SK-N-SH treated with all-trans-retinoic acid at 6 μM for 48 hours (cell line): Measurements from ENCODE around the gene UBP1.
"Not testable (repeated sequence)": the region's sequence is repeated elsewhere in the genome, so short reads cannot be mapped to it uniquely, and the experiment has no call there.

Experiments
- ATAC-seq: fragments of 200-7000 bp; cut with Tn5 transposase; 3 replicates; pipeline ENCODE4 v1.9.1; 2020; ENCODE audit warnings: mild to moderate bottlenecking, moderate library complexity
- ARNTL ChIP-seq: fragments of 450-650 bp; formaldehyde crosslinking; IDR thresholded peaks from 2 replicates; pipeline ENCODE4 v1.5.0; 2020; ENCODE audit warnings: low read depth, mild to moderate bottlenecking, moderate library complexity, borderline replicate concordance
- BACH2 ChIP-seq: fragments of 250-450 bp; sonication (Bioruptor Pico); IDR thresholded peaks from 2 replicates; pipeline ENCODE4 v1.9.0; 2021; ENCODE audit warnings: mild to moderate bottlenecking, borderline replicate concordance
- CREB5 ChIP-seq: fragments of 250-450 bp; sonication (Bioruptor Pico); IDR thresholded peaks from 2 replicates; pipeline ENCODE4 v1.5.1; 2020; ENCODE audit warnings: low read depth, mild to moderate bottlenecking, moderate library complexity
- CSDC2 ChIP-seq: fragments of 250-450 bp; sonication (Bioruptor Pico); IDR thresholded peaks from 2 replicates; pipeline ENCODE4 v1.5.0; 2020; ENCODE audit warnings: mild to moderate bottlenecking, moderate library complexity
- CSRNP3 ChIP-seq: fragments of 250-450 bp; sonication (Bioruptor Pico); IDR thresholded peaks from 2 replicates; pipeline ENCODE4 v1.5.1; 2021; ENCODE audit warnings: mild to moderate bottlenecking, moderate library complexity
- ESRRG ChIP-seq: fragments of 250-450 bp; sonication (Bioruptor Pico); IDR thresholded peaks from 2 replicates; pipeline ENCODE4 v1.6.1; 2021; ENCODE audit warnings: mild to moderate bottlenecking
- GLIS3 ChIP-seq: fragments of 250-450 bp; sonication (Bioruptor Pico); IDR thresholded peaks from 2 replicates; pipeline ENCODE4 v1.5.0; 2020; ENCODE audit warnings: mild to moderate bottlenecking, moderate library complexity
- OSR1 ChIP-seq: fragments of 250-450 bp; sonication (Bioruptor Pico); IDR thresholded peaks from 2 replicates; pipeline ENCODE4 v1.8.0; 2022; ENCODE audit warnings: moderate library complexity, mild to moderate bottlenecking, inconsistent platforms
- PATZ1 ChIP-seq: fragments of 250-450 bp; sonication (Bioruptor Pico); IDR thresholded peaks from 2 replicates; pipeline ENCODE4 v1.8.0; 2020; ENCODE audit warnings: mild to moderate bottlenecking, moderate library complexity, borderline replicate concordance
- POU6F1 ChIP-seq: fragments of 250-450 bp; sonication (Bioruptor Pico); IDR thresholded peaks from 2 replicates; pipeline ENCODE4 v1.8.0; 2021; ENCODE audit warnings: low read depth, mild to moderate bottlenecking, moderate library complexity, borderline replicate concordance
- PPARA ChIP-seq: fragments of 250-450 bp; sonication (Bioruptor Pico); IDR thresholded peaks from 2 replicates; pipeline ENCODE4 v1.5.0; 2020; ENCODE audit warnings: mild to moderate bottlenecking, borderline replicate concordance
- RARB ChIP-seq: fragments of 250-450 bp; sonication (Bioruptor Pico); IDR thresholded peaks from 2 replicates; pipeline ENCODE4 v1.8.0; 2021; ENCODE audit warnings: mild to moderate bottlenecking, moderate library complexity
- SNAI2 ChIP-seq: fragments of 250-450 bp; sonication (Bioruptor Pico); IDR thresholded peaks from 2 replicates; pipeline ENCODE4 v1.5.0; 2020; ENCODE audit warnings: mild to moderate bottlenecking, moderate library complexity
- TCF4 ChIP-seq: fragments of 250-450 bp; sonication (Bioruptor Pico); IDR thresholded peaks from 2 replicates; pipeline ENCODE4 v1.8.0; 2021; ENCODE audit warnings: mild to moderate bottlenecking, moderate library complexity, borderline replicate concordance
- TOX ChIP-seq: fragments of 250-450 bp; sonication (Bioruptor Pico); IDR thresholded peaks from 2 replicates; pipeline ENCODE4 v1.8.0; 2021; ENCODE audit warnings: mild to moderate bottlenecking, moderate library complexity, borderline replicate concordance
- TSHZ2 ChIP-seq: fragments of 250-450 bp; sonication (Bioruptor Pico); IDR thresholded peaks from 2 replicates; pipeline ENCODE4 v1.5.0; 2020; ENCODE audit warnings: mild to moderate bottlenecking, moderate library complexity
- ZC3H10 ChIP-seq: fragments of 250-450 bp; sonication (Bioruptor Pico); IDR thresholded peaks from 2 replicates; pipeline ENCODE4 v1.5.1; 2021; ENCODE audit warnings: mild to moderate bottlenecking, moderate library complexity
- ZFP3 ChIP-seq: fragments of 250-450 bp; sonication (Bioruptor Pico); IDR thresholded peaks from 2 replicates; pipeline ENCODE4 v1.5.0; 2020; ENCODE audit warnings: mild to moderate bottlenecking, moderate library complexity
- ZFP30 ChIP-seq: fragments of 450-650 bp; formaldehyde crosslinking; IDR thresholded peaks from 2 replicates; pipeline ENCODE4 v1.5.0; 2022; ENCODE audit warnings: mild to moderate bottlenecking, moderate library complexity
- ZNF70 ChIP-seq: fragments of 450-650 bp; formaldehyde crosslinking; IDR thresholded peaks from 2 replicates; pipeline ENCODE4 v1.5.0; 2020; ENCODE audit warnings: mild to moderate bottlenecking, moderate library complexity
- ZNF8 ChIP-seq: fragments of 450-650 bp; formaldehyde crosslinking; IDR thresholded peaks from 2 replicates; pipeline ENCODE4 v1.5.0; 2020; ENCODE audit warnings: mild to moderate bottlenecking, moderate library complexity

UBP1 gene

GRCh38 chr3:33419948-33420347, 20.3 kb downstream of the UBP1 start:
- TF ChIP-seq CREB5 (CRISPR knock-in tag), result no peak
- TF ChIP-seq ZNF70, result no peak
- no peak for TF ChIP-seq ZFP30
- no peak for TF ChIP-seq ESRRG (CRISPR knock-in tag)
- TF ChIP-seq GLIS3 (CRISPR knock-in tag), result no peak
- TF ChIP-seq SNAI2 (CRISPR knock-in tag), result no peak
- TF ChIP-seq PATZ1 (CRISPR knock-in tag), result no peak
- TF ChIP-seq TSHZ2, result no peak
- no peak for TF ChIP-seq RARB
- no peak for TF ChIP-seq TOX
- no peak for ATAC-seq

GRCh38 chr3:33417066-33417673, 23.0 kb downstream of the UBP1 start:
- ATAC-seq, result no peak
- TF ChIP-seq TOX (no peak), ZC3H10 (CRISPR knock-in tag) (no peak)
- TF ChIP-seq, all 23 proteins: peak for 0

- not testable (repeated sequence) for ATAC-seq
These were observed 29.4 kb downstream of the UBP1 start for GRCh38 chr3:33410816-33411215.

- TF ChIP-seq ARNTL (CRISPR knock-in tag) (no peak), ZC3H10 (CRISPR knock-in tag) (no peak), TCF4 (CRISPR knock-in tag) (no peak), CREB5 (CRISPR knock-in tag) (no peak), CSRNP3 (CRISPR knock-in tag) (no peak), PATZ1 (CRISPR knock-in tag) (no peak), OSR1 (CRISPR knock-in tag) (no peak), GLIS3 (CRISPR knock-in tag) (no peak), ZFP30 (no peak), TOX (no peak), ZFP3 (no peak), CSDC2 (CRISPR knock-in tag) (no peak), PPARA (CRISPR knock-in tag) (no peak), SNAI2 (CRISPR knock-in tag) (no peak), RARB (no peak), ZNF8 (CRISPR knock-in tag) (no peak), ESRRG (CRISPR knock-in tag) (no peak), BACH2 (CRISPR knock-in tag) (no peak), POU6F1 (no peak)
- no peak; the same call in 2 of the 3 replicates for ATAC-seq
These were observed 36.4 kb downstream of the UBP1 start for GRCh38 chr3:33403756-33404155.
